Measurements from ENCODE around the gene CTSZ.
"Not testable (repeated sequence)": the region's sequence is repeated elsewhere in the genome, so short reads cannot be mapped to it uniquely, and the experiment has no call there.

The CTSZ gene

GRCh38 chr20:58978351-58979190 is 28.5 kb downstream of the CTSZ start:
- DNase-seq (ENCODE audit: low read depth): no peak

- DNase-seq (ENCODE audit: low read depth): no peak
These were observed 30.9 kb downstream of the CTSZ start for GRCh38 chr20:58976061-58976730.

GRCh38 chr20:58975353-58975752 is 31.7 kb downstream of the CTSZ start:
- DNase-seq (ENCODE audit: low read depth): no peak

- no peak for DNase-seq (ENCODE audit: low read depth)
These were observed 33.2 kb downstream of the CTSZ start for GRCh38 chr20:58973866-58974265.

- DNase-seq (ENCODE audit: low read depth): no peak
These were observed 33.9 kb downstream of the CTSZ start for GRCh38 chr20:58973179-58973578.

GRCh38 chr20:58971429-58971828 is 35.6 kb downstream of the CTSZ start:
- DNase-seq (ENCODE audit: low read depth): no peak

- no peak for DNase-seq (ENCODE audit: low read depth)
These were observed 36.9 kb downstream of the CTSZ start for GRCh38 chr20:58970146-58970545.

GRCh38 chr20:58969439-58969838 is 37.6 kb downstream of the CTSZ start:
- no peak for DNase-seq (ENCODE audit: low read depth)

GRCh38 chr20:58967652-58968429 is 39.2 kb downstream of the CTSZ start:
- DNase-seq (ENCODE audit: low read depth): no peak

- DNase-seq (ENCODE audit: low read depth): no peak
These were observed 41.6 kb downstream of the CTSZ start for GRCh38 chr20:58965270-58966064.

- not testable (repeated sequence) for DNase-seq (ENCODE audit: low read depth)
These were observed 43.1 kb downstream of the CTSZ start for GRCh38 chr20:58963922-58964321.

GRCh38 chr20:58963060-58963584 is 43.9 kb downstream of the CTSZ start:
- no peak for DNase-seq (ENCODE audit: low read depth)

- no peak for DNase-seq (ENCODE audit: low read depth)
These were observed 47.4 kb downstream of the CTSZ start for GRCh38 chr20:58959652-58960051.

- DNase-seq (ENCODE audit: low read depth): no peak
These were observed 51.0 kb downstream of the CTSZ start for GRCh38 chr20:58956078-58956477.

GRCh38 chr20:58953050-58953449 is 54.0 kb downstream of the CTSZ start:
- DNase-seq (ENCODE audit: low read depth): no peak

GRCh38 chr20:58950603-58951002 is 56.5 kb downstream of the CTSZ start:
- DNase-seq (ENCODE audit: low read depth): no peak

- DNase-seq (ENCODE audit: low read depth): not testable (repeated sequence)
These were observed 59.2 kb downstream of the CTSZ start for GRCh38 chr20:58947797-58948388.

GRCh38 chr20:58945965-58946631 is 61.0 kb downstream of the CTSZ start:
- no peak for DNase-seq (ENCODE audit: low read depth)
